Ectodermal cell (in vitro differentiated cells): ENCODE results near the gene CC2D1A.
A peak's percentile ranks its signal among the peaks of the same experiment; 100 is the strongest.

Source experiments
- H3K27ac ChIP-seq: 2 replicates; pipeline ENCODE4 v1.7.0; 2013; ENCODE audit warnings: mild to moderate bottlenecking, low read depth, low read length; ENCODE audit not compliant: insufficient read depth, poor library complexity, severe bottlenecking
- H3K27me3 ChIP-seq: 2 replicates; pipeline ENCODE4 v1.7.0; 2013; ENCODE audit warnings: mild to moderate bottlenecking, low read length; ENCODE audit not compliant: insufficient read depth, control insufficient read depth, poor library complexity, severe bottlenecking
- H3K36me3 ChIP-seq: one replicate; pipeline ENCODE4 v1.7.0; 2013; ENCODE audit warnings: low read length; ENCODE audit not compliant: control insufficient read depth, insufficient read depth
- H3K4me1 ChIP-seq: one replicate; pipeline ENCODE4 v1.7.0; 2013; ENCODE audit warnings: low read length; ENCODE audit not compliant: control insufficient read depth, insufficient read depth
- H3K4me3 ChIP-seq: 2 replicates; pipeline ENCODE4 v1.7.0; 2013; ENCODE audit warnings: low read depth, low read length, control low read depth; ENCODE audit not compliant: insufficient read depth
- H3K9me3 ChIP-seq: 2 replicates; pipeline ENCODE4 v1.7.0; 2013; ENCODE audit warnings: mild to moderate bottlenecking, low read length, moderate library complexity; ENCODE audit not compliant: control insufficient read depth
- WGBS, 2 experiments: methylation state at CpG; one replicate each; pipeline ENCODE4 v1.1.7; 2013; ENCODE audit warnings: missing lambda C conversion rate in 2 of 2; 5-methylcytosine and 5-hydroxymethylcytosine counted together

CC2D1A gene

GRCh38 chr19:13877303-13877702 lies 28.7 kb upstream of the CC2D1A start:
- peaks cover 56% of the 10 kb centered on the region for H3K27me3 ChIP-seq
- WGBS, 2 experiments, result 89 to 91% methylated on average over 27 of the region's 27 CpGs

GRCh38 chr19:13880059-13881043 lies 25.6 kb upstream of the CC2D1A start:
- H3K4me3 ChIP-seq, result no peak overlapping the region
- 9 to 11% methylated on average over 33 to 34 of the region's 34 CpGs for WGBS, 2 experiments
- H3K4me1 ChIP-seq, result peaks cover 27% of the 10 kb centered on the region
- H3K27me3 ChIP-seq, result peaks cover 26% of the 10 kb centered on the region
- no peaks in the 10 kb centered on the region for H3K36me3 ChIP-seq
- no peak overlapping the region for H3K27ac ChIP-seq
- H3K9me3 ChIP-seq, result no peaks in the 10 kb centered on the region

More at GRCh38 chr19:13877303-13877702, 28.7 kb upstream of the CC2D1A start:
- H3K4me1 ChIP-seq, result peaks cover 25% of the 10 kb centered on the region
- no peaks in the 10 kb centered on the region for H3K9me3 ChIP-seq
- no peak overlapping the region for H3K4me3 ChIP-seq
- no peak overlapping the region for H3K27ac ChIP-seq
- H3K36me3 ChIP-seq, result no peaks in the 10 kb centered on the region

GRCh38 chr19:13881251-13881691 lies 24.7 kb upstream of the CC2D1A start:
- peaks cover 17% of the 10 kb centered on the region for H3K27me3 ChIP-seq
- no peaks in the 10 kb centered on the region for H3K9me3 ChIP-seq
- H3K4me3 ChIP-seq, result no peak overlapping the region
- WGBS, 2 experiments, result 7 to 9% methylated on average over 12 of the region's 12 CpGs
- peak overlapping the region; percentile 74 for H3K27ac ChIP-seq
- peaks cover 27% of the 10 kb centered on the region for H3K4me1 ChIP-seq
- H3K36me3 ChIP-seq, result no peaks in the 10 kb centered on the region

GRCh38 chr19:13881692-13882418 lies 24.1 kb upstream of the CC2D1A start:
- H3K4me1 ChIP-seq, result peaks cover 23% of the 10 kb centered on the region
- no peaks in the 10 kb centered on the region for H3K9me3 ChIP-seq
- peak overlapping the region; percentile 74 for H3K27ac ChIP-seq
- H3K4me3 ChIP-seq, result no peak overlapping the region
- H3K27me3 ChIP-seq, result peaks cover 11% of the 10 kb centered on the region
- WGBS, 2 experiments, result 66 to 69% methylated on average over 17 of the region's 17 CpGs
- H3K36me3 ChIP-seq, result no peaks in the 10 kb centered on the region

- 89 to 95% methylated on average over 5 of the region's 5 CpGs for WGBS, 2 experiments
- Histone ChIP-seq H3K27ac (no peak overlapping the region), H3K36me3 (no peaks in the 10 kb centered on the region)
These were observed 23.6 kb upstream of the CC2D1A start for GRCh38 chr19:13882419-13882795.

GRCh38 chr19:13882836-13883235 lies 23.2 kb upstream of the CC2D1A start:
- H3K27ac ChIP-seq, result no peak overlapping the region

More at GRCh38 chr19:13882419-13882795, 23.6 kb upstream of the CC2D1A start:
- no peaks in the 10 kb centered on the region for H3K9me3 ChIP-seq
- H3K4me3 ChIP-seq, result no peak overlapping the region
- H3K27me3 ChIP-seq, result peaks cover 6% of the 10 kb centered on the region
- peaks cover 21% of the 10 kb centered on the region for H3K4me1 ChIP-seq

GRCh38 chr19:13883516-13884064 lies 22.4 kb upstream of the CC2D1A start:
- no peak overlapping the region for H3K4me3 ChIP-seq
- H3K27ac ChIP-seq, result no peak overlapping the region
- H3K4me1 ChIP-seq, result peaks cover 21% of the 10 kb centered on the region
- H3K36me3 ChIP-seq, result no peaks in the 10 kb centered on the region
- 81 to 87% methylated on average over 10 of the region's 10 CpGs for WGBS, 2 experiments
- no peaks in the 10 kb centered on the region for H3K9me3 ChIP-seq
- H3K27me3 ChIP-seq, result peaks cover 5% of the 10 kb centered on the region

More at GRCh38 chr19:13882836-13883235, 23.2 kb upstream of the CC2D1A start:
- H3K4me3 ChIP-seq, result no peak overlapping the region
- 90 to 93% methylated on average over 12 of the region's 12 CpGs for WGBS, 2 experiments
- H3K9me3 ChIP-seq, result no peaks in the 10 kb centered on the region
- no peaks in the 10 kb centered on the region for H3K36me3 ChIP-seq
- peaks cover 6% of the 10 kb centered on the region for H3K27me3 ChIP-seq
- peaks cover 21% of the 10 kb centered on the region for H3K4me1 ChIP-seq

GRCh38 chr19:13884726-13885591 lies 21.0 kb upstream of the CC2D1A start:
- no peak overlapping the region for H3K27ac ChIP-seq
- WGBS, 2 experiments, result 84 to 85% methylated on average over 26 of the region's 26 CpGs
- H3K4me3 ChIP-seq, result no peak overlapping the region
- H3K36me3 ChIP-seq, result no peaks in the 10 kb centered on the region
- H3K4me1 ChIP-seq, result peaks cover 21% of the 10 kb centered on the region
- no peaks in the 10 kb centered on the region for H3K27me3 ChIP-seq
- no peaks in the 10 kb centered on the region for H3K9me3 ChIP-seq

GRCh38 chr19:13885826-13886365 lies 20.1 kb upstream of the CC2D1A start:
- Histone ChIP-seq H3K4me1 (peaks cover 15% of the 10 kb centered on the region), H3K4me3 (no peak overlapping the region), H3K27ac (no peak overlapping the region), H3K27me3 (no peaks in the 10 kb centered on the region), H3K9me3 (no peaks in the 10 kb centered on the region), H3K36me3 (no peaks in the 10 kb centered on the region)
- 92 to 94% methylated on average over 20 of the region's 20 CpGs for WGBS, 2 experiments
